ENCODE measurements around the gene UNC119B.

DNA sequence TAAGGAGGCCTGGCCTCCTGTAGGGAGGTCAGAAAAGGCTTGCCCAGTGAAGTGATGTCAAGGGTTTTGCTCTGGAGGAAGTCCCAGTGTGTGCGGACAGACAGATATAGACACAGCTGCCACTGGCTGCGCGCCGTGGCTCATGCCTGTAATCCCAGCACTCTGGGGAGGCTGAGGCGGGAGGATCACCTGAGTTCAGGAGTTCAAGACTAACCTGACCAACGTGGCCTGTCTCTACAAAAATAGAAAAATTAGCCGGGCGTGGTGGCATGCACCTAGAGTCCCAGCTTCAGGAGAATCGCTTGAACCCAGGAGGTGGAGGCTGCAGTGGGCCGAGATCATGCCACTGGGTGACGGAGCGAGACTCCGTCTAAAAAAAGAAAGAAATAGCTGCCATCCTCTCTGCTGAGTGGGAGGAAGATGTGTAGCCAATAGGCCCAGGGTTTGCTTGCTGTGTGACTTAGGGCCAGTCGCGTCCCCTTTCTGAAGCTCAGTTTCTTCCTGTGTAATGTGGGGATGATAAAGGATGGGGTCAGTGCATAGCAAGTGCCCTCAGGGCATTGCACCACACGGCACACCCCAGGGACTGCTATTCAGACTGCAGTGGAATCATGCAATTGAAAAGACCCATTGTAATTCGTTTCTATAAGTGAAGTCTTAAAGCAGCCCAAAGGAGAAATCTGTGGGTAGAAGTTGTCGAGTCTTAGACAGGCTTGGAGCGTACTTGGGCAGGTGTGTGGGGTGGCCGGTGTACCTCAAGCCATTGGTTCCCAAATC, 42.0 kb upstream of the UNC119B start:
- TF ChIP-seq, protein P1, sequence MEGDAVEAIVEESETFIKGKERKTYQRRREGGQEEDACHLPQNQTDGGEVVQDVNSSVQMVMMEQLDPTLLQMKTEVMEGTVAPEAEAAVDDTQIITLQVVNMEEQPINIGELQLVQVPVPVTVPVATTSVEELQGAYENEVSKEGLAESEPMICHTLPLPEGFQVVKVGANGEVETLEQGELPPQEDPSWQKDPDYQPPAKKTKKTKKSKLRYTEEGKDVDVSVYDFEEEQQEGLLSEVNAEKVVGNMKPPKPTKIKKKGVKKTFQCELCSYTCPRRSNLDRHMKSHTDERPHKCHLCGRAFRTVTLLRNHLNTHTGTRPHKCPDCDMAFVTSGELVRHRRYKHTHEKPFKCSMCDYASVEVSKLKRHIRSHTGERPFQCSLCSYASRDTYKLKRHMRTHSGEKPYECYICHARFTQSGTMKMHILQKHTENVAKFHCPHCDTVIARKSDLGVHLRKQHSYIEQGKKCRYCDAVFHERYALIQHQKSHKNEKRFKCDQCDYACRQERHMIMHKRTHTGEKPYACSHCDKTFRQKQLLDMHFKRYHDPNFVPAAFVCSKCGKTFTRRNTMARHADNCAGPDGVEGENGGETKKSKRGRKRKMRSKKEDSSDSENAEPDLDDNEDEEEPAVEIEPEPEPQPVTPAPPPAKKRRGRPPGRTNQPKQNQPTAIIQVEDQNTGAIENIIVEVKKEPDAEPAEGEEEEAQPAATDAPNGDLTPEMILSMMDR (IDR thresholded peaks at IDR 0.05), result no peak
- TF ChIP-seq POLR2A (IDR thresholded peaks at IDR 0.05) (no peak), EP300 (IDR thresholded peaks at IDR 0.05; ENCODE audit: low read depth) (no peak)
